GM19452 (cell line): ENCODE data around the gene ZEB2.

Experiments used
- ATAC-seq: cut with Tn5 transposase; IDR thresholded peaks from one replicate; pipeline ENCODE4 v1.9.1; 2021; ENCODE audit not compliant: unreplicated experiment

The ZEB2 gene

DNA sequence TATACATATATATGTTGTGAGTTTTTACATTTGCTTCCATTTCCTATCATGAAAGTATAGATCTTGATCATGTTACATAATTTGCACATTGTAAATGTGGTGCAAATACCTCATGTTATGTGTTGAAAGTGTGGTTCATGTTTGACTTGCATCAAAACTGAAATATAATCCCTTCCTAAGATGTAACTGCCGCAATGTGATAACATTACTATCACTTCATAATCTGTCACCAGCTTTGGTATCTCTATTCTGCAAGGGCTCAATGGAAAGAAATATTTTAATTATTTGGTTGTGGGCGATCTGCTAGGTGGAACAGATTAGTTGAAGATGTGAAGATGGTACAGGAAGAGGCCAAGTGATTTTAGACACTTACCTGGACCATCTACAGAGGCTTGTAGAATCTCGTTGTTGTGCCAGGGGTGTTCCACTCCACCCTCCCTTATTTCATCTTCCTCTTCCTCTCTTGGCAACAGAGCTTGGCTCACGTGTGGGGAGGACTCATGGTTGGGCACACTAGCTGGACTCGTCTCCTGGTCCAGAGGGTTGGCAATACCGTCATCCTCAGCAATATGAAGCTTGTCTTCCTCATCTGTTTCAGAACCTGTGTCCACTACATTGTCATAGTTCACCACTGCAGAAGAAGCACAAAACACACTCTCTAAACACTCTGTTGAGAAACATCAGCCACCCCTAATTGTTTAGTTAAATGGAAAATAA is 90.4 kb downstream of the ZEB2 start:
- ATAC-seq = no peak

DNA sequence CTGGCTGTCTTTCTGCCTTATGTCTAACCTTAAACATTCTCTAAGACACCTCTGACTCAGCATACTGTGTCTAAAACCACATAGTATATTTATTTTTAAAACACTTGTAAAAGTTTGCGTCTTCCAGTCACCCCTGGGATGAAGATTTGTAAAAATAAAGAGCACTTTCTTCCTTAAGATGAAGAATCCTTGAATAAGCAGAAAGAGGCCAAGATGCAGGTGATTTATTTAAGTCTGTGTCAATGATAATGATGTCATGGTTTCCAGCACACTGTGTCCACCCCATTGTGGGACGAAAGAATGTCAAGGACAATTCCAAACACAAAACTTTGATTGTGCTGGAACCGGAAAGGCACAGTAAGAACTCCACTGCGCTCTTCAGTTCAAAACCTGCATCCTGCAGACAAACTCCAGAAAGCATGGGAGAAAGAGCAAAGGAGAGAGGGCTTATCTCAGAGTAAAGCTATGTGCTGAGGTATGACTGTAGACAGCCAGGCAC is 92.9 kb downstream of the ZEB2 start:
- no peak for ATAC-seq

DNA sequence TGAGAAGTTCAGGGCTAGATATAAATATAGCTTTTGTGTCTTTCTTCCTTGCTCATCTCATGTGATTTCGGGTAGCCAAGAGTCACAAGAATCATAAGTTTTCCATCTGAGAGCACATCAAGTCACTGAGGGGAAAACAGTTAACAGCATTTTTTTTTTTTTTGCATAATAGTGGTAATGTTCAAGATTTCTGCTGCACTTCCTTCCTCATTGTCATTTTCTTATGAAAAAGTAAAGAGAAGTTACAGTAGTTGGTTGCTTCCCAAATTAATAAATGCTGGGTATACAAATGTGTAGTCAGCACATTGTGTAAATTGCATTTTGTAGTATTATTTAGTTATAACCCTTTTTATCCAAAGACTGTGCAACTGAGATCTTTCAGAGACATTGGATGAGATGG is 93.6 kb downstream of the ZEB2 start:
- no peak for ATAC-seq

DNA sequence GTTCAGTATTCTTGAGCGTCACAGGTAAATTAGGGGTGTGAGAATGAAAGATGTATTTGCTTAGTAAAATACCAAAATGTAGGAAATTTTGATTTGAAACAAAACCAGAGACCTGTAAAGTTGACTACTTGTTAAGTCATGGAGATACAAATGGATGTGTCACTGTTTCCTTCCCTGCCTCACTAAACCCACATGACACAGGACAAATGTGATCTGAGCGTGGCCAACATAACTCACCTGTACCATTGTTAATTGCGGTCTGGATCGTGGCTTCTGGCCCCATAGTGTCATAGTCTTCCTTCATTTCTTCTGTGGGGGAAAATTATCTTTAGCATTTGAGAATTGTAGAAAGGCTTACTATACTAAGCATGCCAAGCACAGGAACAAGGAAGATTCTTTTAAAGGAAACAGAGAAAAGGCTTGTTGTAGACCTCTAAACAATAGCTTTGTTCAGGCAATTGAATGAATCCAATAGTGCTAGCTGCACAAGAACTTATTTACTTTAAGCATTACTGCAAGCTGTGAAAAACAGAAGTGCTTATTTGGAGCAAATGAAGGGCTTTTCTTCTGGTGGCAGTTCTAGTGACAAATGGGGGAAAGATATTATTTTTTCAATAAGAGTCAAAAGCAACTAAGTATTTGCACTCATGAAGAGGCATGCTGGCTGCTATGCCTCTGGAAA is 95.2 kb downstream of the ZEB2 start:
- ATAC-seq = no peak

DNA sequence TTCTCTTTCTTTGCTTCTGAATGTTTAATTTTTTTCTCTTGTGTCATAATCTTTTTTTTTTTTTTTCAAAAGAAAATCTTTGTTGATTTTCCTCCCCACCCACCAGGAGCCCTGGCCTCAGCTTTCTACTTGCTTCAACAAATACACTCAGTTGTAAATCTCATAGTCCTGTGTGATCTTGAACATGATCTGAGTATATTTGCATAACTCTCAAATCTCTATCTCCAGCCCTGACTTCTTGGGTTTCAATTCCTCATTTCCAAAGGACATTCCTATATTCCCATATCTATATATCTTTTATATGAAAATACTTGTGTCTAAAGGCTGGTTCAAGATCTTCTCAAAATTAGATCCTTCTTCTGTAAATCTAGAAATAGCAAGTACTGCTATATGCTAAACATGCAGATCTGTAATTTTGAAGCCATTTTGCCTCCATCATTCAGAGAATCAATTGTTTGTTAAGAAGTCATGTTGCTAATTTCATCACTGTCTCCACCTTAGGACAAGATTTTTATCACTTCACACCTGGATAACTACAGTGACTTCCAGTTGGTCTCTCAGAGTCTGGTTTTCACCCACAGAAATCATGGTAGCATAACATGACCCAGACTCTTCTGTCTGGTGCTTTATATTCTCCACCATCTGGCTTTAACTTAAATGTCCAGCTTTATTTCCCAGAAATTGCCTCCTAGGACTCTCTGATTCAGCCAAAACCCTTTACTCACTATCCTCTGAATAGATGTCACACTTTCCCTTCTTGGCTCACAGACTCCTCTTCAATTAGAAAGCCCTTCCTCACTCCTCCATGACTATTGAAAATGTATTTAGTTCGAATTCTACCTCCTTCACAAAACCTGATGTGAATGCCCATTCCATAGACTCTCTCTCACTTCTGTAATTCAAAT is 98.1 kb downstream of the ZEB2 start:
- no peak for ATAC-seq

DNA sequence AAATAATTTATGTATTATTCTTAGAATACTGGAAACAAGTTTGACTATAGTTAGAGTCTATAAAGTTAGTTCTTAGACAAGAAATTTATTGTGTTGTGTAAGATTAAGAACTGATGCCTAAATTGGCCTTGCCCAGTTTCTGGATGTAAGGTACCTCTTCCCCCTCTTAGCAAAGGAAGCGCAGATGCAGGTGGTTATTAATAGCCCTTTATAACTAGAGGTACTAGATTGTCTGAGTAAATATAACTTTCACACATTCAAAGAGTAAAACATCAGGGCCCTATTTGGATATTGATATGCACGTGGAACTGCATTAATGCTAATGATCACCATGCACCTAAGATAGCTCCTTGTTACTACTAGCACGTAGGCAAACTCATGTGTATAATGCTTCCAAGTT is 100.7 kb downstream of the ZEB2 start:
- no peak for ATAC-seq

DNA sequence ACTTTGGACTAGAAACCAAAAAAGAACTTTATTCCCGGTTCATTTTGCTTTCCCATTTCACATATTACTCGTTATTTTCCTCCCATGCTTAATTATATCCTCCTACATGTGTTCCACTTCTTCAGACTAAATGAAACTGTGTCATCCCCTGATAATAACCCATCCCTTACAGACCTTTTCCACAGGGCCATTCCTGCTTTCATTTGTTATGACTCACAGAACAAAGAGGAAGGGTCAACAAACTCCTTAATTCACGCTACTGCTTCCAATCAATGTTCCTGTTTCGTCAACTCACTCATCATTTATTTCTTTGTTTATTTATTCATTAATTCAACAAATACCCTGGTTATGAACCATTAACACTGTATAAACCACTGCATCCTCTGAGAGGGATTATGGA is 104.5 kb downstream of the ZEB2 start:
- ATAC-seq = no peak

DNA sequence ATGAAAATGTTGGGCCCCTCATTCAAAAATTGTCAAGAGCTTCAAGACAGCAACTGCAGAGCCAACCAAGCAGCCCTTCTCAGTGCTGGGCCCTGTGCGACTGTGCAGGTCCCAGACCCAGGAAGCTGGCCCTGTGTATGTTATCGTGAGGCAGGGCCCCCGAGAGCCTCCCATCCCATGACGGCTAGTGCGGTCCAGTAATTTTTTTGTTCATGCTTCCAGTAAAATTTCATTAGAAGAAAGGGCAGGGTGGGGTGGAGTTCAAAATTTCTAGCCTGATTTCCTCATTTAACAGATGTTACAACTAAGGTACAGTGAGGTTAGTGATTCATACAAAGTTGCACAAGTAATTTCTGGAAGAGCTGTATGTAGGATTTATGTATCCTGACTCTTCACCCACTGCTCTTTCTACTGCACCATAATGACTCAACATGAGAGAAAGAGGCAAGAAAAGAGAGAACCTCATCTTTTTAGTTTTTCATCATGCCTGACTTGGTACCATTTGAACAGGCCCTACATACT is 105.5 kb downstream of the ZEB2 start:
- no peak for ATAC-seq

DNA sequence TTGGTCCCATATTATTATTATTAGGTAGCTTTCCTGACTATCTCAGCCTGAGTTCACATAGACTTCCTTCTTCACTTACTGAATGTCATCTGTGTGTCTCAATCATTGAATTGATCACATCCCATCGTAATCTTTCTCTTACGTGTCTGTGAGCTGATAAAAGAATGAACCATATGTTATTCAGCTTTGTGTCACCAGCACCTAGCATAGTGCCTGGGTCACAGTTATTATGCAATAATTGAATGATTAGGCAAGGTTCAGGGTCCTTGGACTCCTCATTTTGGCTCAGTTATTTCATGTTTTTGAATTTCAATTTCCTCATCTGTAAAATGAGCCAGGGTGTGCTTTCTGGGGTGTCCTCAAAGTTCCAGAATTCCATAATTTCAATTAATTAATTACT is 107.2 kb downstream of the ZEB2 start:
- no peak for ATAC-seq

DNA sequence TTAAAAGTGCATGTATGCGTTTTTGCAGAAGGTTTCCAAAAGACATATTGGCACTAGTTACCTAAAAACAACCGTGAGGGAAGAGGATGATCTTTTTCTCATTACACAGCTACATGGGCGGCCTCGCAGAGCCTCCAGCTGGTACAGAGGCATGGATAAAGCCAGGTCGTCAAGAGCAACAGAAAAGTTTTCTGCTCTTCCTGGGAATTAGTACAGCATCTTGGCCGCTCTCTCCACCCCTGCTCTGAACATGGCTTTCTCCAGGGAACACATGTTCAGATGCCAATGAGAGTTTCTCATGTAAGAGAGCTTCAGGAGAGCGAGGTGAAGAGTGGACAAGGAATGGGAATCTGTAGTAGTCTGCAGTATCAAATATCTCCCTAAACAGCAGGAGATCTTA is 108.4 kb downstream of the ZEB2 start:
- no peak for ATAC-seq

DNA sequence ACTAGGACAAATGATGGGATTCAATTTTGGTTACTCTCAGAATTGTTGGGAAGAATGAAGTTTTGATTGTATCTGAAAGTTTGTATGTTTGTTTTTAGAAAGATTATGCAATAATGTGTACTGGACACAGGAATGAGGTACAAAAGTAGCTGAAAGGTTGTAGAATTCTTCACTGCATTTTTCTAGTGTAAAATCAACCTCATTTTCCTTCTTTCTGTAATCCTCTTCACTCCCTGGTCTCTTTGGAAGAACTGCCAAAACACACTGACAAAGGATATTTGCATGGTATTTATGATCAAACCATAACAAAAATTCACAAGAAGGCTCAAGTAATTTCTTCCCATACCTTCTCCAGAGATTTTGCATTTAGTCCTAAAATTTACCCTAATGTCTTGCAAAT is 110.7 kb downstream of the ZEB2 start:
- ATAC-seq = no peak

DNA sequence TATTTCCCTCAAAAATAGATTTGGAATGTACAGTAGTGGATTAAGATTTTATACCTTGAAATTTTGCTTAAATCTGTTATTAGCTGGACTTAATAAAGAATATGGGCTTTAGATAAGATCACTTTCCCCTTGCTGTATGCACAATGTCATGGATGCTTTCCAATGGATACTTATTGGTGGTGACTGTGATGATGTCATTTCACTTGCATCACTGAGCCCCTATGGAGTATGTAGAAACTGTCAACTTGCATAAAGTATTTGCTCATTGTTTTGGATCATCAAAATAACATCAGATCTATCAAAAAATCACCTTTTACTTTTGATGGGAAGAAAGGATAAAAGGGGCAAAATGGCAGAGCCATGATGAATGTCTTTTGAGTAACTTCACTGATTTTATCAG is 112.7 kb downstream of the ZEB2 start:
- ATAC-seq = no peak

DNA sequence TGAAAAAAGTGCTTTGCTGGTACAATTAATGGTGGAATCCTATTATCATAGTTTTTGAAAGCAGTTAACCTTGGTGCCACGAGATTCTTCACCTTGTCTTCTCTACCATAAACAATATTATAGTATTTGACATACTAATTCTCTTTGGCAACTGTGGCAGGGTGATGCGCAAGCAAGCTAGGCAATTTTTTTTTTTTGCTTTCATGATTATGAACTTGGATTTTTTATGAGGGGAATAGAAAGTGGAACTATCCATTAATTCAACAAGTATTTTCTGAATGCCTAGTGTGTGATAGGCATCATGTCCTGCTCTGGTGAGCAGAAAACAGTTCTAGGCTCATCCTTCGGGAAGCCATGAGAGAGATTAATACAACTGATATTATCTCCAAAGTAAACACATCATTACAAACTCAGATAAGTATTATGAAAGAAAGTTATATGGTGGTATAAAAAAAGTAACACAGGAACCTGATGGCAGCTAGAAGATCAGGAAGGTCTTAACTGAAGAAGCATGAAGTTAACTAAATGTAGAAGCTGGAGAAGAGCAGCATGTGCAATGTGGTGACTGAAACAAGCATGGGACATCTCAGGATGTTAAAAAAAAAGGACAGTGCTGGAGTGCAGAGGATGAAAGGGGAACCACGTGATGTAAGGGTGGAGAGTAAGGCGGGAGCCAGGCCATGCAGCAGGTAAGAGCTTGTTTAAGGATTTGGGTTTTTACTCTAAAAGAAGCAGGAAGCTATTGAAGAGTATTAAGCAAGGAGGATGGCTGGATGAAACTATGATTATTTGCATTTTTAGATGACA is 113.7 kb downstream of the ZEB2 start:
- ATAC-seq = no peak

DNA sequence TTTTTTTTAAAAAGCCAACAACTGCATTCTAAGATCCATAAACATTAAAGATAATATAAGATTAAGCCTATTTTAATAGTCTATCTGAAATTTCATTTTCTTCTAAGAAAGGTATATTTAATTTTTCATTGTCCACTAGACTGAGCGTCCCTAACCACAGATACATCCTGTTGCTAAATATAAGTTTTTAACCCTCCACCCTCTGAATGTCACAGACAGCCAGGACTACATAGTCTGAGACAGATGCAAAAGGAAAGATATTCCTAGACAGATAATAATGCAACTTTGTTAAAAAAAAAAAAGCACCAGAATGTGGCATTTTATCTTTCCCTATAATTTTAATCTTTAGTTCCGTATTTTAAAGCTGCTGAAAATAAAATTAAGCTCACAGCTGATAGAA is 114.6 kb downstream of the ZEB2 start:
- no peak for ATAC-seq

DNA sequence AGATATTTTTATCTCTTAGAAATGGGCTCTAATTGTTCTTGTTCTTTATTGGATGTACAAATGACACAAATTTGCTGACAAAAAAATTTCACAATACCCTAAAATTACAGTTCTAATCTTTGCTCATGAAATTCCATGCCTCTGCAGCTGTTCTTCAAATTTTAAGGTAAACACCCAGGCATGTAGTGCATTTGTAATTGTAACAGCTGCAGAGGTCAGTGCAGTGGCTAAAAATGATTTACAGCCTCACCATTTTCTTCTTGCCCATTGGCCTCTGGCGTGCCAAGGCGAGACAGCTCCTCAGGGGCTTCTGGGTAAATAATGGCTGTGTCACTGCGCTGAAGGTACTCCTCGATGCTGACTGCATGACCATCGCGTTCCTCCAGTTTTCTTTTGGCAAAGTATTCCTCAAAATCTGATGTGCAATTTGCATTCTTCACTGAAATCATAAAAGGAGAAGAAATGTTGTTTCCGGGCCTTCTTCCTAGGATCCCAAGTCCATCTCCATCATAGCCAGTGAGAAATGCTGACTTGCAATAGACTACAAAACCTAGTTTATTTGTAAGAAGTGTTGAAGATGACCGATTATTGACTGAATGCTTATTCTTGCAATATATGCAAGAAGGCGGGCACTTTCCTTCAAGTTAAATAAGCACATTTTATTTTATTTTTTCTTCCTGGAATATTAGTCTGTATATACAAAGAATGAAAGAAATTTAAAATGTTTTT is 115.2 kb downstream of the ZEB2 start:
- ATAC-seq = no peak

DNA sequence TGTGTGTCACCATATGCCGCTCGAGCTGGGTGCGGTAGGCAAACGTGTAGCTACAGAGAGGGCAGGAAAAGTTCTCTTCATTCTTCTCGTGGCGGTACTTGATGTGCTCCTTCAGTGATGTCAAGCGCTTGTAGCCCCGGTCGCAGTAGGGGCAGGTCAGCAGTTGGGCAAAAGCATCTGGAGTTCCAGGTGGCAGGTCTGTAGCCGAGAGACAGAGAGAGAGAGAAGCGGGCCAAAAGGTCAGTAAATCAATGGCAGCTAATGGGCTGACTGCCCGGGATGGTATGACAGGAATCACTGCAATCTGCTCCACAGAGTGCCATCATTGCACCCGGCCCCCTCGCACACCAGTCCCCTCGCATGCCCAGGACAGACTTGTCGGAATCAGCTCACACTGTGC is 116.0 kb downstream of the ZEB2 start:
- no peak for ATAC-seq

DNA sequence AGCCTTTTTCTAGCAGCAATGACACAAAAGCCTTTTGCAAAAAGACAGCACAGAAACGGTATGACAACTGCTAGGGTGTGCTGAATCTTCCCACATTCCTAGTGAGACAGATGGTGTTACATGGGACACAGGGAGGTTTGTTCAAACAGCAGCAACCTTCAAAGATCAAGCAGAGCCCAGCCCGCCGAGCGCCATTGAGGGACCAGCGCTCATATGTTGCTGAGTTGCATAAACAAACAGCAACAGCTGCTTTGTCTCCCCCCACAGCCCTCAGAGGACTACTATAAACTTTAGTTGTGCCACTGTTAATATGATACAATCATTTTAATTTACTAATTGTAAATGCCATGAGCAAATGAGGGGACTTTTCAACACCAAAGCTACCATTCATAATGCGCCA is 117.7 kb downstream of the ZEB2 start:
- no peak for ATAC-seq

DNA sequence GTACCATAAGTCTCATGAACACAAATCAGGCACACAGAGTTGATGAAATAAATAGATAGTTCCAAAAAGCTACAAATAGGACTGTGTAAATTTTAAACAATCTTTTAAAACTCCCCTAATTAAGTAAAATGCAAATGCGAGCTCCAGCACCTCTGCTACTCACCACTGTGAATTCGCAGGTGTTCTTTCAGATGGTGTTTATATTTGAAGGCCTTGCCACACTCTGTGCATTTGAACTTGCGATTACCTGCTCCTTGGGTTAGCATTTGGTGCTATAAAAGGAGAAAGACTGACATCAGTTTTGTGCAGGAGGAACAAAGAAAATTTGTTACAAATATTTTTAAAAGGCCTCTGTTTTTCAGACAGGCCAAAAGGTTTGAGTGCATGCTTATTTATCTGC is 118.9 kb downstream of the ZEB2 start:
- ATAC-seq = no peak

DNA sequence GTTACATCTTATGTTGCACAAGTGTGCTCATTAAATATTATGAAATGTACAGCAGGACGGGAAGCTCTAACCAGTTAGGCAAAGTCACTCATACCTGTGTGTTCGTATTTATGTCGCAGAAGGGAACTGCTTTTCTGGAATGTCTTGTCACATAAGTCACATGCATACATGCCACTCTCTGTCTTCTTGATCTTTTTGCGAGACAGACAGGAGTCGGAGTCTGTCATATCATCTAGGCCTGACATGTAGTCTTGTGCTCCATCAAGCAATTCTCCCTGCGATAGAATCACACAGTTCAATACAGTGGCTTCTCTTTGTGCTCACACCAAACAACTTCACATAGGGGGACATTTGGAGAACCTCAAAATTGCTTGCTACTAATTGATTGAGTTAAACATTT is 123.6 kb downstream of the ZEB2 start:
- no peak for ATAC-seq

DNA sequence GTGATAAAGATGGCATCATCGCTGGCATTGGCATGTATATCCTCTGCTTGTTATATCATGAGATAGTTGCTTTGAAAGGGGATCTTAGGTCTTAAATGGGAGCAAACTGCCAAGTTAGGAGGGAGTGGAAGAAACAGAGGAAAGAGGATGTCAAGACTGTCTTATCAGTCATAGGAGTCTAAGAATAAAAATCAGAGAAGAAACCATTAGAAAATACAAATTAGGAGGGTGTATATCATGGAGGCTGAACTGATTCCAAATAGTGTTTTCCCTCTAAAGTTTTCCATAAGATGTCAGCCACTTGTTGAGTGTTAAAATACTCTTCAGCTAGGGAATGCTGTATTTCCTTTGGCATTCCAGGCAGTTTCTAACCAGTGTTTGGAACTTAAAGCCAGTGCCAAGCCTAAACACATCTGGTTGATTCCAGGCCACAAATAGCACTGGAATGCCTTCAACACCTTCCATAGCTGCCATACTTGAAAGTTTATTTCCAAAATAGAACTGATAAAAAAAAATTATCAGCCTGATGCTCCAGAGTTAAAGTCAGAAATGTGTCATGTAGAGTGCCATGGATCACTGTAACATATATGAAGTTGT is 129.4 kb downstream of the ZEB2 start:
- ATAC-seq = no peak
